Neuronal stem cell (in vitro differentiated cells): ENCODE data around the gene TNFAIP8.

Experiments used
- DNase-seq: peaks from one replicate; pipeline ENCODE4 v3.0.0-alpha.2; 2013; ENCODE audit warnings: low spot score
- H2AFZ ChIP-seq: one replicate; pipeline ENCODE4 v1.6.1; 2013; ENCODE audit warnings: mild to moderate bottlenecking, low read length, inconsistent platforms
- H2AK5ac ChIP-seq: 2 replicates; pipeline ENCODE4 v1.6.1; 2013; ENCODE audit warnings: low read depth, mild to moderate bottlenecking, inconsistent platforms, low read length, moderate library complexity, mixed read lengths
- H2BK120ac ChIP-seq: 2 replicates; pipeline ENCODE4 v1.6.1; 2013; ENCODE audit warnings: low read depth, mild to moderate bottlenecking, inconsistent platforms, low read length, moderate library complexity, mixed read lengths
- H2BK12ac ChIP-seq: one replicate; pipeline ENCODE4 v1.6.1; 2013; ENCODE audit warnings: low read length, inconsistent platforms
- H2BK15ac ChIP-seq: 2 replicates; pipeline ENCODE4 v1.6.1; 2013; ENCODE audit warnings: mild to moderate bottlenecking, low read length, inconsistent platforms, mixed read lengths
- H2BK5ac ChIP-seq: one replicate; pipeline ENCODE4 v1.6.1; 2013; ENCODE audit warnings: inconsistent platforms, mild to moderate bottlenecking, low read length, moderate library complexity
- H3K14ac ChIP-seq: one replicate; pipeline ENCODE4 v1.6.1; 2013; ENCODE audit warnings: low read length, inconsistent platforms
- H3K18ac ChIP-seq: 2 replicates; pipeline ENCODE4 v1.6.1; 2013; ENCODE audit warnings: low read length, inconsistent platforms
- H3K23ac ChIP-seq: 2 replicates; pipeline ENCODE4 v1.6.1; 2013; ENCODE audit warnings: low read depth, mild to moderate bottlenecking, mixed read lengths, low read length, inconsistent platforms; ENCODE audit not compliant: poor library complexity
- H3K27ac ChIP-seq: replicated peaks from 3 replicates; pipeline ENCODE4 v1.5.1; 2013; ENCODE audit warnings: low read length, inconsistent platforms
- H3K27me3 ChIP-seq, 3 experiments: 2 replicates each; pipeline ENCODE4 v1.6.1; 2013; ENCODE audit warnings: low read length in 3 of 3, mild to moderate bottlenecking in 2 of 3, inconsistent platforms in 1 of 3, low read depth in 1 of 3, mixed read lengths in 1 of 3, moderate library complexity in 1 of 3; ENCODE audit not compliant: control insufficient read depth in 3 of 3, insufficient read depth in 3 of 3
- H3K36me3 ChIP-seq, 2 donors: replicated peaks in 1 of 2; 2 replicates each; pipeline ENCODE4 v1.6.1; 2013; ENCODE audit warnings: low read length in 2 of 2; ENCODE audit not compliant: control insufficient read depth in 2 of 2, insufficient read depth in 2 of 2
- H3K4ac ChIP-seq: 2 replicates; pipeline ENCODE4 v1.6.1; 2013; ENCODE audit warnings: inconsistent platforms, mild to moderate bottlenecking, low read length, moderate library complexity
- H3K4me1 ChIP-seq, 2 donors: 1 replicate in 1 of 2; 2 replicates in 1 of 2; pipeline ENCODE4 v1.6.1; 2013; ENCODE audit warnings: low read length in 2 of 2, low read depth in 1 of 2; ENCODE audit not compliant: control insufficient read depth in 2 of 2, insufficient read depth in 1 of 2
- H3K4me2 ChIP-seq: one replicate; pipeline ENCODE4 v1.6.1; 2013; ENCODE audit warnings: mild to moderate bottlenecking, low read length, inconsistent platforms; ENCODE audit not compliant: insufficient read depth, poor library complexity, severe bottlenecking
- H3K4me3 ChIP-seq, 2 donors: 2 replicates each; pipeline ENCODE4 v1.5.1; 2013; ENCODE audit warnings: low read length in 2 of 2, mild to moderate bottlenecking in 2 of 2, inconsistent platforms in 1 of 2, moderate library complexity in 1 of 2
- H3K79me1 ChIP-seq: one replicate; pipeline ENCODE4 v1.6.1; 2013; ENCODE audit warnings: low read depth, mild to moderate bottlenecking, inconsistent platforms, low read length, moderate library complexity
- H3K9ac ChIP-seq: one replicate; pipeline ENCODE4 v1.6.1; 2013; ENCODE audit warnings: mild to moderate bottlenecking, low read depth, low read length, inconsistent platforms; ENCODE audit not compliant: poor library complexity
- H3K9me3 ChIP-seq, 2 donors: replicated peaks in 1 of 2; 2 replicates each; pipeline versions ENCODE3 to v1.6.1; 2013; ENCODE audit warnings: low read length in 2 of 2, mild to moderate bottlenecking in 2 of 2, inconsistent platforms in 1 of 2, low read depth in 1 of 2, mixed read lengths in 1 of 2, moderate library complexity in 1 of 2; ENCODE audit not compliant: control insufficient read depth in 2 of 2, insufficient read depth in 1 of 2
- H4K8ac ChIP-seq: one replicate; pipeline ENCODE4 v1.6.1; 2013; ENCODE audit warnings: low read depth, mild to moderate bottlenecking, inconsistent platforms, low read length, moderate library complexity
- H4K91ac ChIP-seq: one replicate; pipeline ENCODE4 v1.6.1; 2013; ENCODE audit warnings: low read length, low read depth, mild to moderate bottlenecking, inconsistent platforms; ENCODE audit not compliant: poor library complexity
- WGBS, 2 donors: extraction: QIAGEN DNeasy Blood & Tissue Kit; methylation state at CpG; one replicate each; pipeline ENCODE4 v1.1.7; 2013; ENCODE audit warnings: missing lambda C conversion rate in 2 of 2, mixed read lengths in 1 of 2; ENCODE audit not compliant: insufficient read length in 2 of 2, insufficient replicate concordance in 1 of 2; ENCODE audit errors: extremely low coverage in 2 of 2; 5-methylcytosine and 5-hydroxymethylcytosine counted together

The TNFAIP8 gene

DNA sequence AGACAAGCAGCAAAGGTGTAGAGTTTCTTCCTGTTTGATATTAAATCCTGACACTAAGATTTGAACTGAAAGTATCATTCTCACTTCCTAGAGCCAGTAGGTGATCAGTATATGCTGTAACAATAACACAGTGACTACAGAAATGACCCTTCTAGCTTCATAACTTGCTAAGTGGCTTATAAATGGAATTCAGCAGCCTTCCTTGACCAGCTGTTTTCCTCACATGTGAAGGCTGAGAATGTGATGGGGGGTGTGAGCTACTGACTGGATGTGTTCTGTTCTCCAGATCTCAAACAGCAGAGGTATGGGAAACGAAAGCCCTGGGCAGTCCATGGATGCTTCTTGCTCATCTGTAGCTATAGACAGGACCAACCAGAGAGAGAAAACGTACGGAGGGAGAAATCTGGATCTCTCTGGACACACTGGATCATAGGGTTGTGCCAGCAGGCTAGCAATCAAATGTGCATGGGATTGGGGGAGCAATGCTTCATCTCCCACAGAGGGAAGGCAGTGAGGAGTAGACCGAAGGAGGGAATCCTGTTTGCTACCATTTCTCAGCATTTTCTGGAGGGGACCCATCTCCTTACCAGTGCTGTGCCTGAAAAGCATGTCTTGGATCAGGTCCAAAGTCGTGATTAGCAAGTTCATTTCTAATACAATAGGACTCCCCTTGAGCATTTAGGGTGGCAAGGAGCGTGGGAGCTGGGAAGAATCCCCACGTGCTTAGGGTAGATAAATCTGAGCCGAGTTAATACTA lies 39.4 kb downstream of the TNFAIP8 start:
- no peak overlapping the region for H3K23ac ChIP-seq
- H2AFZ ChIP-seq = no peak overlapping the region

DNA sequence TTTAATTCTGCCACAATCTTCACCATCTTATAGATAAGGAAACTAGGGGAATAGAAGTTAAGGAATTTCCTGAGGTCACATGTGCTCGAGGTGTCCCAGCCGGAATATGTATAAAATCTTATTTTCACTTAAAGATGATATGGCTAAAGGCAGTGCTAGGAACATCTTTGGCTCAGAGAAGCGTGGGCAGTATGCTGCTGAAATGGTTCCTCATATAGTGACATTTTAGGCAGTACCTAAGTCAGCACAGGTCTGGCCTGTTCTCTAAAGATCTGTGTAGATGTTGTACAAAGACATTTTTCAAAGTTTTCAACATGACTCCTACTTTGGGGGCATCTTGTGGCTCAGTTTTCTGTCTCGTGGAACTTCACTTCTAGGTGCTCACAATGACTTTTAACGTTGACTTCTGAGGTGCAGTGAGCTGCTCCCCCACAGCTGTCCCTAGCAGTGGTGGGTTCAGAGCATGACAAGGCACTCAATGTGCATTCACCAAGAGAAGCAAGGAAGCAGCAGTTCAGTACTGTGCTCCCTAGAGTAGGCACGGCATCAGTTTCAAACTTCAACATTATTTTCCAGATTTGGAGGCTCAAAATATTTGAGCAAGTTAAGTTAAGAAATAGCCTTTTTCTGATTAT lies 40.3 kb downstream of the TNFAIP8 start:
- H3K14ac ChIP-seq = no peak overlapping the region
- H3K36me3 ChIP-seq = peaks cover 0 to 17% of the 10 kb centered on the region in 2 donors
- H2AK5ac ChIP-seq = no peak overlapping the region
- H3K4me3 ChIP-seq = no peak overlapping the region
- H3K27ac ChIP-seq = no peak overlapping the region
- H3K4me2 ChIP-seq = no peak overlapping the region
- H4K91ac ChIP-seq = no peak overlapping the region
- H3K9ac ChIP-seq = no peak overlapping the region
- no peak overlapping the region for H2BK5ac ChIP-seq
- no CpG with 5 or more reads among the region's 6 CpGs for WGBS, 2 donors
- H3K27me3 ChIP-seq = no peaks in the 10 kb centered on the region
- H2AFZ ChIP-seq = no peak overlapping the region
- H3K4me1 ChIP-seq = no peaks in the 10 kb centered on the region
- H2BK12ac ChIP-seq = no peak overlapping the region
- no peaks in the 10 kb centered on the region for H3K9me3 ChIP-seq
- no peak for DNase-seq
- H3K79me1 ChIP-seq = no peaks in the 10 kb centered on the region
- H3K4ac ChIP-seq = no peak overlapping the region
- no peak overlapping the region for H4K8ac ChIP-seq
- H3K18ac ChIP-seq = no peak overlapping the region
- H2BK15ac ChIP-seq = no peak overlapping the region
- no peak overlapping the region for H3K23ac ChIP-seq
- no peak overlapping the region for H2BK120ac ChIP-seq

More for the DNA sequence above, 39.4 kb downstream of the TNFAIP8 start:
- no peak overlapping the region for H3K27ac ChIP-seq
- DNase-seq = no peak
- H4K8ac ChIP-seq = no peak overlapping the region
- H3K14ac ChIP-seq = no peak overlapping the region
- peaks cover 0 to 17% of the 10 kb centered on the region in 2 donors for H3K36me3 ChIP-seq
- no peak overlapping the region for H2BK15ac ChIP-seq
- no peaks in the 10 kb centered on the region for H3K79me1 ChIP-seq
- H3K4ac ChIP-seq = no peak overlapping the region
- H2BK12ac ChIP-seq = no peak overlapping the region
- no CpG with 5 or more reads among the region's 8 CpGs for WGBS, 2 donors
- no peak overlapping the region for H3K18ac ChIP-seq
- no peak overlapping the region for H3K4me2 ChIP-seq
- H2AK5ac ChIP-seq = no peak overlapping the region
- H2BK120ac ChIP-seq = no peak overlapping the region
- no peak overlapping the region for H2BK5ac ChIP-seq
- no peak overlapping the region for H3K9ac ChIP-seq
- H3K4me1 ChIP-seq = no peaks in the 10 kb centered on the region
- no peaks in the 10 kb centered on the region for H3K27me3 ChIP-seq
- no peak overlapping the region for H3K4me3 ChIP-seq
- no peaks in the 10 kb centered on the region for H3K9me3 ChIP-seq
- H4K91ac ChIP-seq = no peak overlapping the region

DNA sequence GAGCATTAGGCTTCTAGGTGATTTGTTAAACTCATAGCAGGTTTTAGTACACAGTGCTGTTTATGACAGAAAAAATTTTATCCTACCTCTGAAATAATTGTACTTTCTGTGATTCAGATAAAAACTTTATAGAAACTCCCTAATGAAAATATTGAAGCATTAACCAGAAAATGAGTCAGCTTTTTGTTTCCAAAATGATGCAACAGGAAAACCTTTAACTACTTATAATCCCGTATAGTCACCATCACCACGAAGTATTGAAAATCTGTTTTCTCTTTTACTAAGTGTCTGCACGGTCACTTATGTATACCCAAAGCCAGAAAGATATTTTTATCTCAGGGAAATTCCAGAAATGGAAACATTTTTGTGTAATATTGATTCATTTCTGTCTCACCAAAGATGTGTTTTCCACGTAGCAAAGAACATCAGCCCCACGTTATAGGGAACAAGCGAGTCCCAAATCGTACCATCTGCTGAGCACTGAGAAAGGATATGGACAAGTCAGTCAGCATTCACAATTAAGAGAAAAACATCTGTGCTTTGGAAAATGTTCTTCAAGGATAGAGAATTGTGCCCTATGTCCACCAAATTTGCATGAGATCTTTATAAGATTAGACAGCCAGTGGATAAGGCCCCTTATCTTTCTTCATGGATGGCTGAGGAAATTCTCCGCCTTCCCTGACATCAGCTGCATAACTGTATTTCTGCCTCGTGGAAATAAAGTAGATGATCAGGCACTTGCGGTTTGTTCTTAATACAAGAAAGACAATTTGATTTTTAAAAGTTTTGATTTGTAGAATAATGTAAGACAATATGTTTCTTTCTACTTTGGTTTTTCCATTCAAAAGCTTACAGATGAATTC lies 41.9 kb downstream of the TNFAIP8 start:
- Histone ChIP-seq H3K4ac (no peak overlapping the region), H3K27ac (no peak overlapping the region), H3K36me3 (peaks cover 0 to 14% of the 10 kb centered on the region in 2 donors), H2BK120ac (no peak overlapping the region), H4K91ac (no peak overlapping the region), H2AK5ac (no peak overlapping the region), H3K9ac (no peak overlapping the region), H3K4me3 (no peak overlapping the region), H3K4me2 (no peak overlapping the region), H2AFZ (no peak overlapping the region), H3K9me3 (no peaks in the 10 kb centered on the region), H2BK5ac (no peak overlapping the region), H3K23ac (no peak overlapping the region), H3K18ac (no peak overlapping the region), H2BK15ac (no peak overlapping the region), H3K79me1 (no peaks in the 10 kb centered on the region), H3K14ac (no peak overlapping the region), H3K4me1 (no peaks in the 10 kb centered on the region), H2BK12ac (no peak overlapping the region), H3K27me3 (no peaks in the 10 kb centered on the region), H4K8ac (no peak overlapping the region)
- WGBS, 2 donors = no CpG with 5 or more reads among the region's 10 CpGs
- DNase-seq = no peak
